ENCODE data around the gene RANBP10. TPM values are rescaled to one million over a fixed set of nuclear protein-coding genes. Genes with fewer than 3 reads are reported as not detected.

Gene RANBP10
- total RNA-seq, 5 donors from 2014 or later (not counting 1 experiment from before 2014, with no cell fraction given) = 21.9 to 29.3 (median 24.5) TPM

- H3K4me1 Mint-ChIP-seq = peaks cover 0 to 2% (median 0%) of the 10 kb centered on the region in 3 donors
- CTCF ChIA-PET = interaction anchor here in 1 of 2 donors (0.6 to 0.7 kb wide), 4 partner anchors 261 to 607 kb away, joined by 3 to 5 read pairs (median 4); no protein-coding TSS in a partner anchor
- no peaks in the 10 kb centered on the region for H3K27me3 Mint-ChIP-seq
- ATAC-seq (replicated peaks in 1 of 4) (no peak), DNase-seq (no peak)
- H3K9me3 Mint-ChIP-seq = no peaks in the 10 kb centered on the region
- H3K4me3 ChIP-seq (ENCODE audit: control insufficient read depth in 1 of 2, extremely low read depth in 1 of 2, low read length in 1 of 2) = no peak overlapping the region
- H3K27me3 ChIP-seq (replicated peaks in 1 of 2; ENCODE audit: control insufficient read depth in 2 of 2, extremely low read depth in 1 of 2, insufficient read depth in 2 of 2, low read length in 1 of 2) = no peaks in the 10 kb centered on the region
- peaks cover 8% of the 10 kb centered on the region for H3K36me3 Mint-ChIP-seq
- H3K36me3 ChIP-seq (ENCODE audit: control insufficient read depth in 2 of 2, extremely low read depth in 1 of 2, insufficient read depth in 1 of 2, low read length in 1 of 2) = peaks cover 10 to 15% of the 10 kb centered on the region in 2 donors
- POLR2A ChIA-PET = no interaction called here
- WGBS (ENCODE audit: insufficient coverage) = 100% methylated on average over 2 of the region's 12 CpGs
- H3K9me3 ChIP-seq = no peaks in the 10 kb centered on the region
- peak overlapping the region in 1 of 2 donors; percentile 34 for H3K27ac Mint-ChIP-seq
- H3K27ac ChIP-seq (ENCODE audit: low read length) = no peak overlapping the region
- no peak overlapping the region for H3K4me3 Mint-ChIP-seq
- H3K4me1 ChIP-seq (ENCODE audit: control insufficient read depth in 1 of 2, extremely low read depth in 1 of 2, insufficient read depth in 2 of 2, low read length in 2 of 2) = no peaks in the 10 kb centered on the region
These were observed 127.9 kb downstream of the RANBP10 start for GRCh38 chr16:67678354-67679023.

GRCh38 chr16:67677712-67678111 is 128.6 kb downstream of the RANBP10 start:
- H3K27me3 ChIP-seq (replicated peaks in 1 of 2; ENCODE audit: control insufficient read depth in 2 of 2, extremely low read depth in 1 of 2, insufficient read depth in 2 of 2, low read length in 1 of 2) = no peaks in the 10 kb centered on the region
- H3K27ac Mint-ChIP-seq = peak overlapping the region in 1 of 2 donors; percentile 31
- no peak overlapping the region for H3K27ac ChIP-seq (ENCODE audit: low read length)
- DNase-seq = no peak
- POLR2A ChIA-PET = no interaction called here
- H3K36me3 ChIP-seq (ENCODE audit: control insufficient read depth in 2 of 2, extremely low read depth in 1 of 2, insufficient read depth in 1 of 2, low read length in 1 of 2) = peaks cover 10% of the 10 kb centered on the region in 2 donors
- no peak for ATAC-seq (replicated peaks in 1 of 4)
- no peak overlapping the region for H3K4me3 ChIP-seq (ENCODE audit: control insufficient read depth in 1 of 2, extremely low read depth in 1 of 2, low read length in 1 of 2)
- no peaks in the 10 kb centered on the region for H3K4me1 ChIP-seq (ENCODE audit: control insufficient read depth in 1 of 2, extremely low read depth in 1 of 2, insufficient read depth in 2 of 2, low read length in 2 of 2)
- H3K27me3 Mint-ChIP-seq = no peaks in the 10 kb centered on the region
- no peaks in the 10 kb centered on the region for H3K9me3 Mint-ChIP-seq
- CTCF ChIA-PET = interaction anchor here in 1 of 2 donors (0.6 kb wide), 2 partner anchors 261 to 521 kb away, joined by 4 read pairs; no protein-coding TSS in a partner anchor
- no CpG with 5 or more reads among the region's 1 CpG for WGBS (ENCODE audit: insufficient coverage)
- H3K4me1 Mint-ChIP-seq = peaks cover 0 to under 1% (median under 1%) of the 10 kb centered on the region in 3 donors
- H3K36me3 Mint-ChIP-seq = peaks cover 5% of the 10 kb centered on the region
- H3K4me3 Mint-ChIP-seq = no peak overlapping the region
- no peaks in the 10 kb centered on the region for H3K9me3 ChIP-seq

- H3K36me3 Mint-ChIP-seq = no peaks in the 10 kb centered on the region
- Histone ChIP-seq H3K27ac (ENCODE audit: low read length) (no peak overlapping the region), H3K27me3 (replicated peaks in 1 of 2; ENCODE audit: control insufficient read depth in 2 of 2, extremely low read depth in 1 of 2, insufficient read depth in 2 of 2, low read length in 1 of 2) (no peaks in the 10 kb centered on the region), H3K4me1 (ENCODE audit: control insufficient read depth in 1 of 2, extremely low read depth in 1 of 2, insufficient read depth in 2 of 2, low read length in 2 of 2) (no peaks in the 10 kb centered on the region), H3K36me3 (ENCODE audit: control insufficient read depth in 2 of 2, extremely low read depth in 1 of 2, insufficient read depth in 1 of 2, low read length in 1 of 2) (peaks cover 10% of the 10 kb centered on the region in 2 donors), H3K9me3 (no peaks in the 10 kb centered on the region), H3K4me3 (ENCODE audit: control insufficient read depth in 1 of 2, extremely low read depth in 1 of 2, low read length in 1 of 2) (no peak overlapping the region)
- ChIA-PET POLR2A (interaction anchor here in 1 of 2 donors (0.6 kb wide), 3 partner anchors 101 to 124 kb away, joined by 3 to 8 read pairs (median 3); no protein-coding TSS in a partner anchor), CTCF (interaction anchor here in 1 of 2 donors (0.6 kb wide), 1 partner anchor 161 kb away, joined by 3 read pairs; no protein-coding TSS in a partner anchor)
- peaks cover 2 to 5% (median 3%) of the 10 kb centered on the region in 3 donors for H3K4me1 Mint-ChIP-seq
- H3K27ac Mint-ChIP-seq = no peak overlapping the region
- H3K4me3 Mint-ChIP-seq = no peak overlapping the region
- no peak for DNase-seq
- no peak for ATAC-seq (replicated peaks in 1 of 4)
- H3K27me3 Mint-ChIP-seq = no peaks in the 10 kb centered on the region
- WGBS (ENCODE audit: insufficient coverage) = 74% methylated on average over 5 of the region's 8 CpGs
- H3K9me3 Mint-ChIP-seq = no peaks in the 10 kb centered on the region
These were observed 129.4 kb downstream of the RANBP10 start for GRCh38 chr16:67676939-67677338.

GRCh38 chr16:67676516-67676915 is 129.8 kb downstream of the RANBP10 start:
- Mint-ChIP-seq H3K9me3 (no peaks in the 10 kb centered on the region), H3K36me3 (no peaks in the 10 kb centered on the region), H3K27me3 (no peaks in the 10 kb centered on the region), H3K4me1 (peaks cover 2 to 5% (median 3%) of the 10 kb centered on the region in 3 donors), H3K27ac (peak overlapping the region in 1 of 2 donors; percentile 34), H3K4me3 (no peak overlapping the region)
- POLR2A ChIA-PET = interaction anchor here in 1 of 2 donors (0.6 kb wide), 1 partner anchor 116 kb away, joined by 3 read pairs; no protein-coding TSS in a partner anchor
- WGBS (ENCODE audit: insufficient coverage) = no CpG with 5 or more reads among the region's 4 CpGs
- DNase-seq (no peak), ATAC-seq (replicated peaks in 1 of 4) (no peak)
- H3K4me1 ChIP-seq (ENCODE audit: control insufficient read depth in 1 of 2, extremely low read depth in 1 of 2, insufficient read depth in 2 of 2, low read length in 2 of 2) = no peaks in the 10 kb centered on the region
- H3K4me3 ChIP-seq (ENCODE audit: control insufficient read depth in 1 of 2, extremely low read depth in 1 of 2, low read length in 1 of 2) = no peak overlapping the region
- peaks cover 10% of the 10 kb centered on the region in 2 donors for H3K36me3 ChIP-seq (ENCODE audit: control insufficient read depth in 2 of 2, extremely low read depth in 1 of 2, insufficient read depth in 1 of 2, low read length in 1 of 2)
- CTCF ChIA-PET = interaction anchor here in 1 of 2 donors (0.6 kb wide), 1 partner anchor 161 kb away, joined by 3 read pairs; no protein-coding TSS in a partner anchor
- H3K27ac ChIP-seq (ENCODE audit: low read length) = no peak overlapping the region
- H3K27me3 ChIP-seq (replicated peaks in 1 of 2; ENCODE audit: control insufficient read depth in 2 of 2, extremely low read depth in 1 of 2, insufficient read depth in 2 of 2, low read length in 1 of 2) = no peaks in the 10 kb centered on the region
- H3K9me3 ChIP-seq = no peaks in the 10 kb centered on the region

GRCh38 chr16:67675999-67676398 is 130.4 kb downstream of the RANBP10 start:
- ChIA-PET CTCF (no interaction called here), POLR2A (no interaction called here)
- WGBS (ENCODE audit: insufficient coverage) = 100% methylated on average over 4 of the region's 7 CpGs
- Histone ChIP-seq H3K27me3 (replicated peaks in 1 of 2; ENCODE audit: control insufficient read depth in 2 of 2, extremely low read depth in 1 of 2, insufficient read depth in 2 of 2, low read length in 1 of 2) (no peaks in the 10 kb centered on the region), H3K4me3 (ENCODE audit: control insufficient read depth in 1 of 2, extremely low read depth in 1 of 2, low read length in 1 of 2) (no peak overlapping the region), H3K27ac (ENCODE audit: low read length) (no peak overlapping the region), H3K9me3 (no peaks in the 10 kb centered on the region), H3K4me1 (ENCODE audit: control insufficient read depth in 1 of 2, extremely low read depth in 1 of 2, insufficient read depth in 2 of 2, low read length in 2 of 2) (no peaks in the 10 kb centered on the region), H3K36me3 (ENCODE audit: control insufficient read depth in 2 of 2, extremely low read depth in 1 of 2, insufficient read depth in 1 of 2, low read length in 1 of 2) (peaks cover 7 to 10% of the 10 kb centered on the region in 2 donors)
- H3K4me1 Mint-ChIP-seq = peaks cover 2 to 5% (median 3%) of the 10 kb centered on the region in 3 donors
- no peaks in the 10 kb centered on the region for H3K9me3 Mint-ChIP-seq
- no peaks in the 10 kb centered on the region for H3K27me3 Mint-ChIP-seq
- no peaks in the 10 kb centered on the region for H3K36me3 Mint-ChIP-seq
- ATAC-seq (replicated peaks in 1 of 4) (no peak), DNase-seq (no peak)
- H3K27ac Mint-ChIP-seq = peak overlapping the region in 1 of 2 donors; percentile 58
- H3K4me3 Mint-ChIP-seq = no peak overlapping the region

GRCh38 chr16:67675579-67675935 is 130.8 kb downstream of the RANBP10 start:
- H3K27ac Mint-ChIP-seq = peak overlapping the region in 1 of 2 donors; percentile 58
- CTCF ChIA-PET = no interaction called here
- Histone ChIP-seq H3K27me3 (replicated peaks in 1 of 2; ENCODE audit: control insufficient read depth in 2 of 2, extremely low read depth in 1 of 2, insufficient read depth in 2 of 2, low read length in 1 of 2) (no peaks in the 10 kb centered on the region), H3K9me3 (no peaks in the 10 kb centered on the region), H3K36me3 (ENCODE audit: control insufficient read depth in 2 of 2, extremely low read depth in 1 of 2, insufficient read depth in 1 of 2, low read length in 1 of 2) (peaks cover 4 to 10% of the 10 kb centered on the region in 2 donors), H3K4me1 (ENCODE audit: control insufficient read depth in 1 of 2, extremely low read depth in 1 of 2, insufficient read depth in 2 of 2, low read length in 2 of 2) (no peaks in the 10 kb centered on the region), H3K27ac (ENCODE audit: low read length) (no peak overlapping the region), H3K4me3 (ENCODE audit: control insufficient read depth in 1 of 2, extremely low read depth in 1 of 2, low read length in 1 of 2) (no peak overlapping the region)
- POLR2A ChIA-PET = no interaction called here
- 97% methylated on average over 17 of the region's 17 CpGs for WGBS (ENCODE audit: insufficient coverage)
- no peaks in the 10 kb centered on the region for H3K27me3 Mint-ChIP-seq
- DNase-seq (no peak), ATAC-seq (replicated peaks in 1 of 4) (no peak)
- H3K36me3 Mint-ChIP-seq = no peaks in the 10 kb centered on the region
- no peak overlapping the region for H3K4me3 Mint-ChIP-seq
- peaks cover 2 to 5% (median 3%) of the 10 kb centered on the region in 3 donors for H3K4me1 Mint-ChIP-seq
- no peaks in the 10 kb centered on the region for H3K9me3 Mint-ChIP-seq

All from T-cell (primary cell).